HepG2 (cell line): ENCODE measurements around the gene LAMB2. TPM values are rescaled to one million over a fixed set of nuclear protein-coding genes. Genes with fewer than 3 reads are reported as not detected.

Experiments used
- ARNT ChIP-seq: fragments of 450-650 bp; IDR thresholded peaks from 2 replicates; pipeline ENCODE4 v1.6.1; 2017
- CREB1 ChIP-seq, 2 experiments: fragments of 450-650 bp in 1 of 2; IDR thresholded peaks; 2 replicates each; pipeline ENCODE4 v1.6.1; 2016 to 2017; ENCODE audit warnings: control low read depth in 1 of 2, mild to moderate bottlenecking in 1 of 2, missing compliant biosample characterization in 1 of 2, missing genetic modification characterization in 1 of 2
- FOXP1 ChIP-seq, 2 experiments: fragments of 450-650 bp in 1 of 2; IDR thresholded peaks; 2 replicates each; pipeline ENCODE4 v1.6.1; 2017 to 2018; ENCODE audit warnings: antibody characterized with exemption in 1 of 2
- FOXP4 ChIP-seq: sonication (generic); formaldehyde crosslinking; IDR thresholded peaks from 2 replicates; pipeline ENCODE4 v1.4.0; 2020; ENCODE audit warnings: missing genetic modification reagents
- HDAC1 ChIP-seq: sonication (generic); formaldehyde crosslinking; IDR thresholded peaks from 2 replicates; pipeline ENCODE4 v1.5.1; 2020; ENCODE audit warnings: mild to moderate bottlenecking, missing genetic modification reagents
- IRX3 ChIP-seq: sonication (generic); formaldehyde crosslinking; IDR thresholded peaks from 2 replicates; pipeline ENCODE4 v1.8.1; 2023; ENCODE audit warnings: mild to moderate bottlenecking, low read depth, missing genetic modification reagents, borderline replicate concordance
- NFE2 ChIP-seq: sonication (generic); formaldehyde crosslinking; IDR thresholded peaks from 2 replicates; pipeline ENCODE4 v1.4.0; 2020; ENCODE audit warnings: missing genetic modification reagents
- U2AF1 ChIP-seq: fragments of 200-400 bp; formaldehyde crosslinking; optimal IDR thresholded peaks from 2 replicates; pipeline ENCODE3; 2017; ENCODE audit warnings: mild to moderate bottlenecking, low read depth, low read length
- ZEB1 ChIP-seq: IDR thresholded peaks from 2 replicates; pipeline ENCODE4 v1.6.1; 2012; ENCODE audit warnings: mild to moderate bottlenecking, low read depth, inconsistent platforms; ENCODE audit not compliant: insufficient replicate concordance
- ZNF274 ChIP-seq: sonication (generic); formaldehyde crosslinking; IDR thresholded peaks from 2 replicates; pipeline ENCODE4 v1.5.1; 2020; ENCODE audit warnings: mild to moderate bottlenecking, missing genetic modification reagents
- ZNF275 ChIP-seq: sonication (generic); formaldehyde crosslinking; IDR thresholded peaks from 2 replicates; pipeline ENCODE4 v1.8.0; 2022; ENCODE audit warnings: missing genetic modification reagents, mild to moderate bottlenecking, inconsistent platforms, borderline replicate concordance
- ZNF441 ChIP-seq: sonication (generic); formaldehyde crosslinking; IDR thresholded peaks from 2 replicates; pipeline ENCODE4 v1.7.0; 2021; ENCODE audit warnings: missing genetic modification reagents, borderline replicate concordance
- ZUFSP ChIP-seq: sonication (generic); formaldehyde crosslinking; IDR thresholded peaks from 2 replicates; pipeline ENCODE4 v1.9.0; 2021; ENCODE audit warnings: missing genetic modification reagents, mild to moderate bottlenecking, borderline replicate concordance
- polyA plus RNA-seq, 8 experiments: library from polyadenylated mRNA; depleted of rRNA in 3 of 8; stranded (reverse) in 7 of 8; unstranded in 1 of 8; fragments of >200 nt; fragmentation: Illumina TruSeq in 4 of 8; extraction: Trizol in 4 of 8; gene quantifications; 2 replicates each; pipeline versions ENCODE4 v1.2.1 to v1.2.3, GENCODE V29; 2011 to 2016; ENCODE audit warnings: low read depth in 4 of 8, missing spikeins in 1 of 8, mixed read lengths in 1 of 8; ENCODE audit not compliant: insufficient read depth in 1 of 8
- total RNA-seq, 5 experiments: library from RNA; depleted of rRNA; stranded (reverse); fragments of >200 nt; fragmentation: Illumina TruSeq; extraction: Trizol; gene quantifications; 2 replicates each; pipeline ENCODE4 v1.2.3, GENCODE V29; 2016; ENCODE audit warnings: low read depth in 1 of 5
- TF ChIP-seq, protein P1 (sequence below): sonication (generic); formaldehyde crosslinking; IDR thresholded peaks from 2 replicates; pipeline ENCODE4 v1.4.0; 2020; ENCODE audit warnings: mild to moderate bottlenecking, missing genetic modification reagents
- TF ChIP-seq, protein P2 (sequence below): sonication (generic); formaldehyde crosslinking; IDR thresholded peaks from 2 replicates; pipeline ENCODE4 v1.5.0; 2020; ENCODE audit warnings: mild to moderate bottlenecking, missing genetic modification reagents

Gene LAMB2
- total and polyA plus RNA-seq, 2 of the 13 experiments (the other 11 are each of a cell fraction or from before 2014, with no cell fraction given), result 208 to 443 TPM

GRCh38 chr3:49093853-49094767 is 38.7 kb downstream of the LAMB2 start, which contains the start of gene QRICH1 (continued):
- TF ChIP-seq, protein P1, sequence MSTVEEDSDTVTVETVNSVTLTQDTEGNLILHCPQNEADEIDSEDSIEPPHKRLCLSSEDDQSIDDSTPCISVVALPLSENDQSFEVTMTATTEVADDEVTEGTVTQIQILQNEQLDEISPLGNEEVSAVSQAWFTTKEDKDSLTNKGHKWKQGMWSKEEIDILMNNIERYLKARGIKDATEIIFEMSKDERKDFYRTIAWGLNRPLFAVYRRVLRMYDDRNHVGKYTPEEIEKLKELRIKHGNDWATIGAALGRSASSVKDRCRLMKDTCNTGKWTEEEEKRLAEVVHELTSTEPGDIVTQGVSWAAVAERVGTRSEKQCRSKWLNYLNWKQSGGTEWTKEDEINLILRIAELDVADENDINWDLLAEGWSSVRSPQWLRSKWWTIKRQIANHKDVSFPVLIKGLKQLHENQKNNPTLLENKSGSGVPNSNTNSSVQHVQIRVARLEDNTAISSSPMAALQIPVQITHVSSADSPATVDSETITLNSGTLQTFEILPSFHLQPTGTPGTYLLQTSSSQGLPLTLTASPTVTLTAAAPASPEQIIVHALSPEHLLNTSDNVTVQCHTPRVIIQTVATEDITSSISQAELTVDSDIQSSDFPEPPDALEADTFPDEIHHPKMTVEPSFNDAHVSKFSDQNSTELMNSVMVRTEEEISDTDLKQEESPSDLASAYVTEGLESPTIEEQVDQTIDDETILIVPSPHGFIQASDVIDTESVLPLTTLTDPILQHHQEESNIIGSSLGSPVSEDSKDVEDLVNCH (CRISPR knock-in tag), result no peak; the same call in 1 of the 2 replicates
- TF ChIP-seq ARNT, result no peak
- TF ChIP-seq ZUFSP (CRISPR knock-in tag), result no peak
- TF ChIP-seq NFE2, result no peak
- no peak for TF ChIP-seq ZNF441 (CRISPR knock-in tag)
- TF ChIP-seq CREB1 (IDR thresholded peaks at IDR 0.05), result peak; percentile 28; the same call in 1 of the 2 replicates
- TF ChIP-seq CREB1 (CRISPR knock-in tag; IDR thresholded peaks at IDR 0.05), result no peak
- TF ChIP-seq, protein P2, sequence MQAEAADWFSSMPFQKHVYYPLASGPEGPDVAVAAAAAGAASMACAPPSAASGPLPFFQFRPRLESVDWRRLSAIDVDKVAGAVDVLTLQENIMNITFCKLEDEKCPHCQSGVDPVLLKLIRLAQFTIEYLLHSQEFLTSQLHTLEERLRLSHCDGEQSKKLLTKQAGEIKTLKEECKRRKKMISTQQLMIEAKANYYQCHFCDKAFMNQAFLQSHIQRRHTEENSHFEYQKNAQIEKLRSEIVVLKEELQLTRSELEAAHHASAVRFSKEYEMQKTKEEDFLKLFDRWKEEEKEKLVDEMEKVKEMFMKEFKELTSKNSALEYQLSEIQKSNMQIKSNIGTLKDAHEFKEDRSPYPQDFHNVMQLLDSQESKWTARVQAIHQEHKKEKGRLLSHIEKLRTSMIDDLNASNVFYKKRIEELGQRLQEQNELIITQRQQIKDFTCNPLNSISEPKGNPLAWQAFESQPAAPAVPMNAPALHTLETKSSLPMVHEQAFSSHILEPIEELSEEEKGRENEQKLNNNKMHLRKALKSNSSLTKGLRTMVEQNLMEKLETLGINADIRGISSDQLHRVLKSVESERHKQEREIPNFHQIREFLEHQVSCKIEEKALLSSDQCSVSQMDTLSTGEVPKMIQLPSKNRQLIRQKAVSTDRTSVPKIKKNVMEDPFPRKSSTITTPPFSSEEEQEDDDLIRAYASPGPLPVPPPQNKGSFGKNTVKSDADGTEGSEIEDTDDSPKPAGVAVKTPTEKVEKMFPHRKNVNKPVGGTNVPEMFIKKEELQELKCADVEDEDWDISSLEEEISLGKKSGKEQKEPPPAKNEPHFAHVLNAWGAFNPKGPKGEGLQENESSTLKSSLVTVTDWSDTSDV, result no peak; the same call in 1 of the 2 replicates
- peak; percentile 71; the same call in 1 of the 2 replicates for TF ChIP-seq ZNF274
- peak; percentile 55 for TF ChIP-seq U2AF1
- no peak for TF ChIP-seq ZEB1
- TF ChIP-seq ZNF275 (CRISPR knock-in tag), result 0 out of 2 replicates have a peak, but pooled peaks have one; percentile 57
- peak; percentile 63 for TF ChIP-seq FOXP4 (CRISPR knock-in tag)
- TF ChIP-seq FOXP1 (IDR thresholded peaks at IDR 0.05), result peak; percentile 53; the same call in 1 of the 2 replicates
- peak; percentile 74 for TF ChIP-seq FOXP1 (CRISPR knock-in tag; IDR thresholded peaks at IDR 0.05)
- TF ChIP-seq IRX3, result 0 out of 2 replicates have a peak, but pooled peaks have one; percentile 65
- peak; percentile 91; the same call in 1 of the 2 replicates for TF ChIP-seq HDAC1 (CRISPR knock-in tag)
